IMR-90 (cell line): Measurements from ENCODE around the gene UBE2G1. TPM values are rescaled to one million over a fixed set of nuclear protein-coding genes. Genes with fewer than 3 reads are reported as not detected.

Source experiments
- ATAC-seq: fragments of 200-7000 bp; cut with Tn5 transposase; 2 replicates; pipeline ENCODE4 v1.9.1; 2020; ENCODE audit warnings: low read depth, mild to moderate bottlenecking, moderate library complexity
- BruUV-seq: library from RNA; stranded (reverse); fragments of 400-500 nt; replicated peaks from 2 replicates; lab custom pipeline; 2021; lab: Mats Ljungman, UMichigan
- CTCF ChIA-PET: fragments of 300-600 bp; formaldehyde crosslinking; extraction: SDS; loops from one replicate; lab custom pipeline; 2021; ENCODE audit warnings: antibody characterized with exemption; lab: Yijun Ruan, JAX
- POLR2A ChIA-PET: fragments of 300-600 bp; sonication (Branson Sonifier 250); formaldehyde crosslinking; loops from one replicate; lab custom pipeline; 2022; ENCODE audit warnings: antibody characterized with exemption; ENCODE audit not compliant: unreplicated experiment; lab: Charles Lee
- DNase-seq: peaks from one replicate; pipeline ENCODE4 v3.0.0; 2013
- H2AFZ ChIP-seq: replicated peaks from 2 replicates; pipeline ENCODE3; 2013; ENCODE audit warnings: low read length, mild to moderate bottlenecking; ENCODE audit not compliant: poor library complexity
- H2AK5ac ChIP-seq: 2 replicates; pipeline ENCODE4 v1.6.1; 2013; ENCODE audit warnings: low read depth, low read length, inconsistent platforms
- H2AK9ac ChIP-seq: replicated peaks from 2 replicates; pipeline ENCODE3; 2013; ENCODE audit warnings: mild to moderate bottlenecking, low read depth, low read length, moderate library complexity; ENCODE audit not compliant: poor library complexity
- H2BK120ac ChIP-seq: 2 replicates; pipeline ENCODE4 v1.6.1; 2013; ENCODE audit warnings: low read depth, low read length, inconsistent platforms
- H2BK15ac ChIP-seq: 3 replicates; pipeline ENCODE4 v1.6.1; 2013; ENCODE audit warnings: low read depth, low read length, inconsistent platforms
- H2BK20ac ChIP-seq: 2 replicates; pipeline ENCODE4 v1.6.1; 2013; ENCODE audit warnings: low read depth, mild to moderate bottlenecking, inconsistent platforms, low read length, moderate library complexity
- H2BK5ac ChIP-seq: 2 replicates; pipeline ENCODE4 v1.6.1; 2013; ENCODE audit warnings: mild to moderate bottlenecking, low read depth, low read length, inconsistent platforms; ENCODE audit not compliant: poor library complexity, severe bottlenecking
- H3K14ac ChIP-seq: replicated peaks from 2 replicates; pipeline ENCODE4 v1.6.1; 2013; ENCODE audit warnings: low read depth, low read length, inconsistent platforms
- H3K18ac ChIP-seq: 2 replicates; pipeline ENCODE4 v1.6.1; 2013; ENCODE audit warnings: low read depth, low read length, control low read depth
- H3K23ac ChIP-seq: 2 replicates; pipeline ENCODE4 v1.6.1; 2013; ENCODE audit warnings: low read depth, low read length, inconsistent platforms
- H3K27ac ChIP-seq: 2 replicates; pipeline ENCODE4 v1.5.1; 2013; ENCODE audit warnings: mild to moderate bottlenecking, control low read depth, low read length; ENCODE audit not compliant: insufficient read depth
- H3K27me3 ChIP-seq: 2 replicates; pipeline ENCODE4 v1.6.1; 2013; ENCODE audit warnings: low read length; ENCODE audit not compliant: control insufficient read depth, insufficient read depth
- H3K36me3 ChIP-seq: 2 replicates; pipeline ENCODE4 v1.6.1; 2013; ENCODE audit warnings: low read length, mixed read lengths; ENCODE audit not compliant: control insufficient read depth, insufficient read depth
- H3K4ac ChIP-seq: 2 replicates; pipeline ENCODE4 v1.6.1; 2013; ENCODE audit warnings: low read depth, low read length, inconsistent platforms
- H3K4me1 ChIP-seq: 2 replicates; pipeline ENCODE4 v1.6.1; 2013; ENCODE audit warnings: low read length, mixed read lengths; ENCODE audit not compliant: control insufficient read depth, insufficient read depth
- H3K4me2 ChIP-seq: 2 replicates; pipeline ENCODE4 v1.6.1; 2013; ENCODE audit warnings: low read depth, mild to moderate bottlenecking, control low read depth, low read length, moderate library complexity
- H3K4me3 ChIP-seq: 2 replicates; pipeline ENCODE4 v1.5.1; 2013; ENCODE audit warnings: low read depth, mild to moderate bottlenecking, control low read depth, low read length, moderate library complexity; ENCODE audit not compliant: insufficient read depth
- H3K56ac ChIP-seq: 2 replicates; pipeline ENCODE4 v1.6.1; 2013; ENCODE audit warnings: low read length, inconsistent platforms; ENCODE audit not compliant: insufficient read depth; ENCODE audit errors: extremely low read depth
- H3K79me1 ChIP-seq, 2 experiments: 2 replicates each; pipeline ENCODE4 v1.6.1; 2013; ENCODE audit warnings: low read length in 2 of 2, inconsistent platforms in 1 of 2, low read depth in 1 of 2
- H3K9ac ChIP-seq: 2 replicates; pipeline ENCODE4 v1.6.1; 2013; ENCODE audit warnings: low read depth, low read length, control low read depth
- H3K9me1 ChIP-seq: 2 replicates; pipeline ENCODE4 v1.6.1; 2013; ENCODE audit warnings: low read length, inconsistent platforms; ENCODE audit not compliant: insufficient read depth
- H3K9me3 ChIP-seq: 2 replicates; pipeline ENCODE4 v1.6.1; 2013; ENCODE audit warnings: low read length; ENCODE audit not compliant: control insufficient read depth, insufficient read depth
- H4K20me1 ChIP-seq: 2 replicates; pipeline ENCODE4 v1.6.1; 2013; ENCODE audit warnings: low read length, inconsistent platforms; ENCODE audit not compliant: insufficient read depth
- H4K5ac ChIP-seq: 2 replicates; pipeline ENCODE4 v1.6.1; 2013; ENCODE audit warnings: mild to moderate bottlenecking, low read depth, low read length, control low read depth
- H4K8ac ChIP-seq, 2 experiments: 2 replicates each; pipeline ENCODE4 v1.6.1; 2013; ENCODE audit warnings: low read depth in 2 of 2, low read length in 2 of 2, control low read depth in 1 of 2, inconsistent platforms in 1 of 2
- H4K91ac ChIP-seq: 2 replicates; pipeline ENCODE4 v1.6.1; 2013; ENCODE audit warnings: low read depth, low read length, inconsistent platforms; ENCODE audit not compliant: insufficient read depth
- CEBPB ChIP-seq: IDR thresholded peaks from 2 replicates; pipeline ENCODE4 v1.6.1; 2012; ENCODE audit warnings: low read depth, low read length, improper control_type of control experiment
- CHD1 ChIP-seq: IDR thresholded peaks from 2 replicates; pipeline ENCODE4 v1.6.1; 2012; ENCODE audit warnings: low read depth, low read length, improper control_type of control experiment
- MAFK ChIP-seq: IDR thresholded peaks from 2 replicates; pipeline ENCODE4 v1.6.1; 2012; ENCODE audit warnings: low read depth, low read length, improper control_type of control experiment
- MXI1 ChIP-seq: IDR thresholded peaks from 2 replicates; pipeline ENCODE4 v1.6.1; 2012; ENCODE audit warnings: low read depth, mild to moderate bottlenecking, low read length, moderate library complexity, borderline replicate concordance
- NFE2L2 ChIP-seq: fragments of 150-350 bp; IDR thresholded peaks from 2 replicates; pipeline ENCODE4 v1.6.1; 2016; ENCODE audit warnings: low read depth, mild to moderate bottlenecking, low read length
- POLR2A ChIP-seq: IDR thresholded peaks from 2 replicates; pipeline ENCODE4 v1.6.1; 2012; ENCODE audit warnings: mild to moderate bottlenecking, low read depth, low read length
- RCOR1 ChIP-seq: IDR thresholded peaks from 2 replicates; pipeline ENCODE4 v1.6.1; 2012; ENCODE audit warnings: mild to moderate bottlenecking, low read length, improper control_type of control experiment; ENCODE audit not compliant: insufficient replicate concordance
- WGBS, 2 experiments: methylation state at CpG; one replicate each; pipeline versions ENCODE4 v1.1.5 to v1.1.7; 2013; ENCODE audit warnings: missing lambda C conversion rate in 2 of 2; ENCODE audit not compliant: insufficient read length in 1 of 2; ENCODE audit errors: extremely low coverage in 2 of 2; 5-methylcytosine and 5-hydroxymethylcytosine counted together
- dilution Hi-C: fragments of 300-500 bp; cut with HindIII; formaldehyde crosslinking; loops from one replicate; pipeline ENCODE4 v1.14.3; 2018; ENCODE audit warnings: low sequenced_read_pairs; ENCODE audit not compliant: unreplicated experiment
- in situ Hi-C: fragments of 300-500 bp; cut with MboI; formaldehyde crosslinking; loops from 3 replicates; pipeline ENCODE4 v1.14.3; 2019; ENCODE audit warnings: low sequenced_read_pairs, inconsistent platforms, mixed read lengths
- intact Hi-C: fragments of 100-400 bp; cut with micrococcal nuclease; formaldehyde crosslinking; loops from 2 replicates; pipeline ENCODE4 v1.10.0; 2022
- polyA plus RNA-seq, 3 experiments: library from polyadenylated mRNA; depleted of rRNA; stranded (reverse); fragments of >200 nt; gene quantifications; 2 replicates each; pipeline ENCODE4 v1.2.3, GENCODE V29; 2012; ENCODE audit warnings: low replicate concordance in 1 of 3
- total RNA-seq: library from RNA; depleted of rRNA; stranded (reverse); fragments of >200 nt; gene quantifications from 2 replicates; pipeline ENCODE4 v1.2.3, GENCODE V29; 2012
- TF ChIP-seq, protein P1 (sequence below): conservative IDR thresholded peaks from 2 replicates; pipeline ENCODE4 v1.5.1; 2012; ENCODE audit warnings: mild to moderate bottlenecking, low read depth, low read length, improper control_type of control experiment

The UBE2G1 gene
- total and polyA plus RNA-seq, 2 of the 4 experiments (the other 2 are of a cell fraction), result 26.3 to 26.6 TPM

DNA sequence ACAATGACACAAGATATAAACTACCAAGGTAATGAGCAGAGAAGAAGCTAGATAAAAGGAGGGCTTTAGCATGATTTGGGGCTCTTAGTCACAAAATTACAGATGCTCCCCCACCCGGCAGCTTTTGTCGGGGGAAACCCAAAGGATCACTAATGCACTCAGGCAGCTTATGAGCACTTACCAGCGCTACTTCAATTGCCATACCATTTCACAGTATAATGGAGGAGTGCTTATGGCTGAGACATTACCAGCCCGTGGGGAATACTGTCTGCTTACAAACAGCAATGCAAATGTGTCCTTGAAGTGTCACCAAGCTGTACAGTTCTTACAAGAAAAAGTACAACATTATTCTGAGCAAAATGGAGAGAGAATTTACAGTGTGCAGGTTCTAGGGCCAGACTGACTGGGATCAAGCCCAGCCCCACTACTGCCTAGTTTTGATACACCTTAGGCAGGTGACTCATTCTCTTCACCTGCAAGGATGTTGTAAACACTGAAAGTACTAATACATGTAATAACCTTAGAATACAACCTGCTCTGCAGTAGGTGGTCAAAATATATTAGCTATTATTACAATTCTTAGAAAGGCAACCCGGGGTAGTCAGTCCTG lies 119.0 kb downstream of the UBE2G1 start:
- Histone ChIP-seq H3K27ac (no peak overlapping the region), H2AK9ac (no peak overlapping the region), H2AK5ac (no peak overlapping the region), H3K9me1 (peaks cover 31% of the 10 kb centered on the region), H3K4me2 (no peak overlapping the region), H3K18ac (no peak overlapping the region), H4K5ac (no peak overlapping the region), H2BK120ac (no peak overlapping the region), H3K36me3 (peaks cover 4% of the 10 kb centered on the region; the same call in 1 of the 2 replicates), H3K27me3 (no peaks in the 10 kb centered on the region), H3K14ac (no peak overlapping the region), H3K4me3 (no peak overlapping the region), H3K56ac (no peak overlapping the region), H2BK20ac (no peak overlapping the region), H2BK5ac (no peak overlapping the region), H3K79me1 (peaks cover 51 to 86% of the 10 kb centered on the region in 2 experiments), H3K4ac (no peak overlapping the region), H3K4me1 (peaks cover 8% of the 10 kb centered on the region), H2BK15ac (no peak overlapping the region), H3K9ac (no peak overlapping the region), H3K23ac (no peak overlapping the region), H2AFZ (no peak overlapping the region), H4K8ac (no peak overlapping the region), H4K20me1 (peaks cover 77% of the 10 kb centered on the region), H3K9me3 (no peaks in the 10 kb centered on the region), H4K91ac (no peak overlapping the region)
- ChIA-PET POLR2A (no interaction called here), CTCF (interaction anchor here (0.6 kb wide), 1 partner anchor 13 kb away, joined by 3 read pairs; no protein-coding TSS in a partner anchor)
- dilution Hi-C loops (no loop called here), in situ Hi-C loops (no loop called here), intact Hi-C loops (no loop called here)
- no CpG with 5 or more reads among the region's 5 CpGs for WGBS, 2 experiments
- DNase-seq, result no peak
- no TSS peak for BruUV-seq
- TF ChIP-seq CEBPB, result no peak
- TF ChIP-seq RCOR1, result no peak
- TF ChIP-seq, protein P1, sequence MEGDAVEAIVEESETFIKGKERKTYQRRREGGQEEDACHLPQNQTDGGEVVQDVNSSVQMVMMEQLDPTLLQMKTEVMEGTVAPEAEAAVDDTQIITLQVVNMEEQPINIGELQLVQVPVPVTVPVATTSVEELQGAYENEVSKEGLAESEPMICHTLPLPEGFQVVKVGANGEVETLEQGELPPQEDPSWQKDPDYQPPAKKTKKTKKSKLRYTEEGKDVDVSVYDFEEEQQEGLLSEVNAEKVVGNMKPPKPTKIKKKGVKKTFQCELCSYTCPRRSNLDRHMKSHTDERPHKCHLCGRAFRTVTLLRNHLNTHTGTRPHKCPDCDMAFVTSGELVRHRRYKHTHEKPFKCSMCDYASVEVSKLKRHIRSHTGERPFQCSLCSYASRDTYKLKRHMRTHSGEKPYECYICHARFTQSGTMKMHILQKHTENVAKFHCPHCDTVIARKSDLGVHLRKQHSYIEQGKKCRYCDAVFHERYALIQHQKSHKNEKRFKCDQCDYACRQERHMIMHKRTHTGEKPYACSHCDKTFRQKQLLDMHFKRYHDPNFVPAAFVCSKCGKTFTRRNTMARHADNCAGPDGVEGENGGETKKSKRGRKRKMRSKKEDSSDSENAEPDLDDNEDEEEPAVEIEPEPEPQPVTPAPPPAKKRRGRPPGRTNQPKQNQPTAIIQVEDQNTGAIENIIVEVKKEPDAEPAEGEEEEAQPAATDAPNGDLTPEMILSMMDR, result no peak
- TF ChIP-seq MXI1, result no peak
- no peak for TF ChIP-seq MAFK
- TF ChIP-seq POLR2A, result no peak
- no peak for TF ChIP-seq CHD1
- no peak for TF ChIP-seq NFE2L2
- ATAC-seq, result no peak; the same call in 1 of the 2 replicates
